ENCODE results near the gene SLC29A4.
"Not testable (repeated sequence)": the region's sequence is repeated elsewhere in the genome, so short reads cannot be mapped to it uniquely, and the experiment has no call there.

GRCh38 chr7:5269992-5270657 lies 12.6 kb upstream of the SLC29A4 start:
- TF ChIP-seq, protein P1, sequence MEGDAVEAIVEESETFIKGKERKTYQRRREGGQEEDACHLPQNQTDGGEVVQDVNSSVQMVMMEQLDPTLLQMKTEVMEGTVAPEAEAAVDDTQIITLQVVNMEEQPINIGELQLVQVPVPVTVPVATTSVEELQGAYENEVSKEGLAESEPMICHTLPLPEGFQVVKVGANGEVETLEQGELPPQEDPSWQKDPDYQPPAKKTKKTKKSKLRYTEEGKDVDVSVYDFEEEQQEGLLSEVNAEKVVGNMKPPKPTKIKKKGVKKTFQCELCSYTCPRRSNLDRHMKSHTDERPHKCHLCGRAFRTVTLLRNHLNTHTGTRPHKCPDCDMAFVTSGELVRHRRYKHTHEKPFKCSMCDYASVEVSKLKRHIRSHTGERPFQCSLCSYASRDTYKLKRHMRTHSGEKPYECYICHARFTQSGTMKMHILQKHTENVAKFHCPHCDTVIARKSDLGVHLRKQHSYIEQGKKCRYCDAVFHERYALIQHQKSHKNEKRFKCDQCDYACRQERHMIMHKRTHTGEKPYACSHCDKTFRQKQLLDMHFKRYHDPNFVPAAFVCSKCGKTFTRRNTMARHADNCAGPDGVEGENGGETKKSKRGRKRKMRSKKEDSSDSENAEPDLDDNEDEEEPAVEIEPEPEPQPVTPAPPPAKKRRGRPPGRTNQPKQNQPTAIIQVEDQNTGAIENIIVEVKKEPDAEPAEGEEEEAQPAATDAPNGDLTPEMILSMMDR (conservative IDR thresholded peaks at IDR 0.05 in 1 of 2, IDR thresholded peaks at IDR 0.05 in 1 of 2; ENCODE audit: extremely low read depth in 1 of 2, insufficient read depth in 1 of 2, low read depth in 1 of 2, low read length in 2 of 2) = not testable (repeated sequence)
- not testable (repeated sequence) for TF ChIP-seq EZH2 (IDR thresholded peaks at IDR 0.05; ENCODE audit: borderline replicate concordance, low read length)
